Measurements from ENCODE around the gene ZNF865. TPM values are rescaled to one million over a fixed set of nuclear protein-coding genes. Genes with fewer than 3 reads are reported as not detected.

ZNF865 gene
- total RNA-seq, 2 donors from 2014 or later = 11.9 to 14.5 TPM

DNA sequence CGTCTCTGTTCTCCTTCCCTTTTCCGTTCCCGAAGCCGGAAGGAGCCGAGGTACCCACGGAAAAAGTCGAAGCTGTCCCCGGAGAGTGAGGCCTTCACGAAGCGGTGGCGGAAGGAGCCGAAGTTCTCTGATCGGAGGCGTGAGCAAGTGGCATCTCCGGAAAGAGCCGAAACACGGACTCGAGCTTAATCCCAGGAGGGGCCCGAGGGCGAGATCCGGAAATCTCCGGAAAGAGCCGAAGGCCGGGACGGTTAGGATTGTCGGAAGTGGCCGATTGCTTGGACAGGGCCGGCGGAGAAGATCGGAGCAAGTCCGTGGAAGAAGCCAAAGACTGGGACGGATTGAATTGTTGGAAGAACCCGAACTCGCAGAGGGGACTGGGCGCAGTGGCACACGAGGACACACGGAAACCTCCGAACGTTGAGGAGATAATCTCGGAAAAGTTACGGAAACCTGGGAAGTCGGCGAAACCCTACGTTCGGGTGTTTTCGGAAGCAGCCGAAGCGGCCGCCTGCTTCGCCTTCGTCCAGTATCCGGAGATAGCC, 48.9 kb downstream of the ZNF865 start:
- no peak for TF ChIP-seq CTCF (IDR thresholded peaks at IDR 0.05)
- ATAC-seq (ENCODE audit: insufficient number of reproducible peaks, low FRiP score, low read depth) (peak; percentile 90), DNase-seq (ENCODE audit: low spot score) (peak; percentile 97)
- peak overlapping the region; percentile 91 to 98 for H3K27ac ChIP-seq
- no peaks in the 10 kb centered on the region for H3K27me3 ChIP-seq (replicated peaks; ENCODE audit: insufficient read depth)
- no peaks in the 10 kb centered on the region for H3K9me3 ChIP-seq
- peak overlapping the region; percentile 100 for H3K4me3 ChIP-seq
- peaks cover 4% of the 10 kb centered on the region for H3K36me3 ChIP-seq
- H3K4me1 ChIP-seq (ENCODE audit: control insufficient read depth in 1 of 2, low read depth in 2 of 2) = peaks cover 37 to 46% of the 10 kb centered on the region in 2 donors

GRCh38 chr19:55654868-55655647, 49.6 kb downstream of the ZNF865 start, which contains the start of gene U2AF2:
TSS of gene U2AF2 (plus strand) at chr19:55655035. CDS start at chr19:55655105, 70 bp downstream.
- TF ChIP-seq CTCF (IDR thresholded peaks at IDR 0.05) = no peak
- ATAC-seq (ENCODE audit: insufficient number of reproducible peaks, low FRiP score, low read depth) = peak; percentile 30
- Histone ChIP-seq H3K4me3 (peak within 1 kb of the TSS; percentile 100), H3K27me3 (replicated peaks; ENCODE audit: insufficient read depth) (no peaks in the 10 kb centered on the region), H3K36me3 (peaks cover 11% of the 10 kb centered on the region), H3K9me3 (no peaks in the 10 kb centered on the region), H3K27ac (peak within 1 kb of the TSS; percentile 91 to 98), H3K4me1 (ENCODE audit: control insufficient read depth in 1 of 2, low read depth in 2 of 2) (peaks cover 37 to 46% of the 10 kb centered on the region in 2 donors)
- DNase-seq (ENCODE audit: low spot score) = peak; percentile 79

DNA sequence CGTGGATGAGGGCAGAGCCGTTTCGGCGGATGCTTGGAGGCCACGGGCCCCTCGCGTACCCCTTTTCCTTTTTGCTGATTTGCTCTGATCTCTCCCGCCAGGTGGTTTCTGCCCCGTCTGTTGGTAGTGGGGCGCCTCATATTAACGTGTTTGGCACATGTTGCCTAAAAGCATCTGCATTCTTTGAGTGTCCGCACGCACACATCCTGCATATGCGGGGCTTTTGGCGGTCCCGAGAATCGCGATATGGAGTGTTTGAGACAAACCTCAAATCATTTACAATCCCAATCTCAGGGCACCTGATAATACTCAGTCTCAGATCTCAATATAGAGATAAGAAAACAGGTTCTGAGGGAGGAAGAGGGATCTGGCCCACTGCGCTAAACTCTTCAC, 50.2 kb downstream of the ZNF865 start:
- no peak for TF ChIP-seq CTCF (IDR thresholded peaks at IDR 0.05)
- H3K36me3 ChIP-seq = peaks cover 17% of the 10 kb centered on the region
- ATAC-seq (ENCODE audit: insufficient number of reproducible peaks, low FRiP score, low read depth) (no peak), DNase-seq (ENCODE audit: low spot score) (no peak)
- H3K27me3 ChIP-seq (replicated peaks; ENCODE audit: insufficient read depth) = no peaks in the 10 kb centered on the region
- peaks cover 37 to 46% of the 10 kb centered on the region in 2 donors for H3K4me1 ChIP-seq (ENCODE audit: control insufficient read depth in 1 of 2, low read depth in 2 of 2)
- no peaks in the 10 kb centered on the region for H3K9me3 ChIP-seq
- H3K27ac ChIP-seq = peak overlapping the region; percentile 91 to 98
- H3K4me3 ChIP-seq = peak overlapping the region; percentile 100

GRCh38 chr19:55656552-55656951, 51.1 kb downstream of the ZNF865 start:
- peaks cover 24% of the 10 kb centered on the region for H3K36me3 ChIP-seq
- peak overlapping the region; percentile 100 for H3K4me3 ChIP-seq
- no peaks in the 10 kb centered on the region for H3K9me3 ChIP-seq
- DNase-seq (ENCODE audit: low spot score) (no peak), ATAC-seq (ENCODE audit: insufficient number of reproducible peaks, low FRiP score, low read depth) (no peak)
- peaks cover 37 to 46% of the 10 kb centered on the region in 2 donors for H3K4me1 ChIP-seq (ENCODE audit: control insufficient read depth in 1 of 2, low read depth in 2 of 2)
- no peak overlapping the region for H3K27ac ChIP-seq
- H3K27me3 ChIP-seq (replicated peaks; ENCODE audit: insufficient read depth) = no peaks in the 10 kb centered on the region
- TF ChIP-seq CTCF (IDR thresholded peaks at IDR 0.05) = no peak

- DNase-seq (ENCODE audit: low spot score) (no peak), ATAC-seq (ENCODE audit: insufficient number of reproducible peaks, low FRiP score, low read depth) (no peak)
- no peak for TF ChIP-seq CTCF (IDR thresholded peaks at IDR 0.05)
- Histone ChIP-seq H3K4me3 (peak overlapping the region; percentile 100), H3K9me3 (no peaks in the 10 kb centered on the region), H3K27me3 (replicated peaks; ENCODE audit: insufficient read depth) (no peaks in the 10 kb centered on the region), H3K36me3 (peaks cover 30% of the 10 kb centered on the region), H3K4me1 (ENCODE audit: control insufficient read depth in 1 of 2, low read depth in 2 of 2) (peaks cover 37 to 46% of the 10 kb centered on the region in 2 donors), H3K27ac (no peak overlapping the region)
Measured at GRCh38 chr19:55656988-55657747, 51.7 kb downstream of the ZNF865 start.

Measured in thoracic aorta (tissue), 2 donors.